Measurements from ENCODE around the gene ARHGEF6.

Gene ARHGEF6

GRCh38 chrX:136767104-136767941 is 13.4 kb downstream of the ARHGEF6 start:
- TF ChIP-seq ZNF274 (IDR thresholded peaks at IDR 0.05; ENCODE audit: low read depth, low read length) = no peak
- H3K4me3 ChIP-seq (ENCODE audit: low read length) = peak overlapping the region; percentile 53; the same call in 1 of the 2 replicates

- peak overlapping the region; percentile 53; the same call in 1 of the 2 replicates for H3K4me3 ChIP-seq (ENCODE audit: low read length)
- no peak for TF ChIP-seq ZNF274 (IDR thresholded peaks at IDR 0.05; ENCODE audit: low read depth, low read length)
Observed at GRCh38 chrX:136766785-136767103, 14.0 kb downstream of the ARHGEF6 start.

- H3K4me3 ChIP-seq (ENCODE audit: low read length) = no peak overlapping the region
- TF ChIP-seq ZNF274 (IDR thresholded peaks at IDR 0.05; ENCODE audit: low read depth, low read length) = no peak
Observed at GRCh38 chrX:136765821-136766356, 14.8 kb downstream of the ARHGEF6 start.

- no peak for TF ChIP-seq ZNF274 (IDR thresholded peaks at IDR 0.05; ENCODE audit: low read depth, low read length)
- no peak overlapping the region for H3K4me3 ChIP-seq (ENCODE audit: low read length)
Observed at GRCh38 chrX:136764206-136764605, 16.5 kb downstream of the ARHGEF6 start.

- H3K4me3 ChIP-seq (ENCODE audit: low read length) = no peak overlapping the region
- TF ChIP-seq ZNF274 (IDR thresholded peaks at IDR 0.05; ENCODE audit: low read depth, low read length) = no peak
Observed at GRCh38 chrX:136762820-136763452, 17.8 kb downstream of the ARHGEF6 start.

GRCh38 chrX:136761421-136761820 is 19.3 kb downstream of the ARHGEF6 start:
- no peak overlapping the region for H3K4me3 ChIP-seq (ENCODE audit: low read length)
- TF ChIP-seq ZNF274 (IDR thresholded peaks at IDR 0.05; ENCODE audit: low read depth, low read length) = no peak

GRCh38 chrX:136759968-136760367 is 20.8 kb downstream of the ARHGEF6 start:
- H3K4me3 ChIP-seq (ENCODE audit: low read length) = no peak overlapping the region

GRCh38 chrX:136755411-136755810 is 25.3 kb downstream of the ARHGEF6 start:
- no peak for TF ChIP-seq ZNF274 (IDR thresholded peaks at IDR 0.05; ENCODE audit: low read depth, low read length)
- H3K4me3 ChIP-seq (ENCODE audit: low read length) = no peak overlapping the region

More at GRCh38 chrX:136759968-136760367, 20.8 kb downstream of the ARHGEF6 start:
- TF ChIP-seq ZNF274 (IDR thresholded peaks at IDR 0.05; ENCODE audit: low read depth, low read length) = no peak

GRCh38 chrX:136754651-136755050 is 26.1 kb downstream of the ARHGEF6 start:
- no peak overlapping the region for H3K4me3 ChIP-seq (ENCODE audit: low read length)
- no peak for TF ChIP-seq ZNF274 (IDR thresholded peaks at IDR 0.05; ENCODE audit: low read depth, low read length)

GRCh38 chrX:136752796-136753195 is 27.9 kb downstream of the ARHGEF6 start:
- TF ChIP-seq ZNF274 (IDR thresholded peaks at IDR 0.05; ENCODE audit: low read depth, low read length) = no peak

GRCh38 chrX:136752346-136752745 is 28.4 kb downstream of the ARHGEF6 start:
- H3K4me3 ChIP-seq (ENCODE audit: low read length) = no peak overlapping the region
- TF ChIP-seq ZNF274 (IDR thresholded peaks at IDR 0.05; ENCODE audit: low read depth, low read length) = no peak

More at GRCh38 chrX:136752796-136753195, 27.9 kb downstream of the ARHGEF6 start:
- no peak overlapping the region for H3K4me3 ChIP-seq (ENCODE audit: low read length)

- TF ChIP-seq ZNF274 (IDR thresholded peaks at IDR 0.05; ENCODE audit: low read depth, low read length) = no peak
- H3K4me3 ChIP-seq (ENCODE audit: low read length) = no peak overlapping the region
Observed at GRCh38 chrX:136750364-136750763, 30.4 kb downstream of the ARHGEF6 start.

- no peak overlapping the region; the same call in 1 of the 2 replicates for H3K4me3 ChIP-seq (ENCODE audit: low read length)
- no peak for TF ChIP-seq ZNF274 (IDR thresholded peaks at IDR 0.05; ENCODE audit: low read depth, low read length)
Observed at GRCh38 chrX:136747003-136747986, 33.4 kb downstream of the ARHGEF6 start.
